ENCODE measurements around the gene CD2BP2.

GRCh38 chr16:30357085-30357714 is 2.1 kb upstream of the CD2BP2 start:
- TF ChIP-seq POLR2A (IDR thresholded peaks at IDR 0.05) (no peak), CTCF (IDR thresholded peaks at IDR 0.05) (no peak), EP300 (IDR thresholded peaks at IDR 0.05) (no peak)

Measured in tibial nerve (tissue), 4 donors.